B cell (primary cell): Measurements from ENCODE around the gene RNF152. TPM values are rescaled to one million over a fixed set of nuclear protein-coding genes. Genes with fewer than 3 reads are reported as not detected.

Source experiments
- ATAC-seq: fragments of 200-7000 bp; cut with Tn5 transposase; one replicate; pipeline ENCODE4 v1.10.0; 2021; ENCODE audit warnings: low read depth, mild to moderate bottlenecking, moderate number of reproducible peaks, moderate library complexity
- CTCF ChIA-PET: fragments of 350-600 bp; sonication (Branson Sonifier 250); formaldehyde crosslinking; loops from one replicate; lab custom pipeline; 2021; ENCODE audit warnings: antibody characterized with exemption, inconsistent platforms; lab: Charles Lee
- POLR2A ChIA-PET: fragments of 350-600 bp; sonication (Branson Sonifier 250); formaldehyde crosslinking; loops from one replicate; lab custom pipeline; 2021; ENCODE audit warnings: antibody characterized with exemption; lab: Charles Lee
- DNase-seq: peaks from one replicate; pipeline ENCODE4 v3.0.0; 2013
- H2AFZ ChIP-seq: 2 replicates; pipeline ENCODE4 v1.6.1; 2012; ENCODE audit warnings: mild to moderate bottlenecking, low read depth, low read length; ENCODE audit not compliant: insufficient read depth, poor library complexity, severe bottlenecking
- H3K27ac ChIP-seq, 2 donors: 1 replicate in 1 of 2; 2 replicates in 1 of 2; pipeline ENCODE4 v1.5.1; 2012 to 2013; ENCODE audit warnings: low read length in 2 of 2, mild to moderate bottlenecking in 2 of 2, moderate library complexity in 1 of 2
- H3K27me3 ChIP-seq, 4 experiments: fragments of 200-600 bp in 1 of 4; sonication (generic) in 1 of 4; replicated peaks in 1 of 4; 1 replicate in 2 of 4; 2 replicates in 2 of 4; pipeline versions ENCODE4 v1.6.1 to v1.7.0; 2013 to 2016; ENCODE audit warnings: low read length in 3 of 4, mild to moderate bottlenecking in 2 of 4, mixed read lengths in 1 of 4, moderate library complexity in 1 of 4; ENCODE audit not compliant: insufficient read depth in 4 of 4, control insufficient read depth in 3 of 4; ENCODE audit errors: control extremely low read depth in 1 of 4
- H3K36me3 ChIP-seq, 2 experiments: replicated peaks in 1 of 2; 1 replicate in 1 of 2; 2 replicates in 1 of 2; pipeline versions ENCODE4 v1.6.1 to v1.7.1; 2013; ENCODE audit warnings: low read length in 1 of 2; ENCODE audit not compliant: insufficient read depth in 2 of 2, control insufficient read depth in 1 of 2; ENCODE audit errors: control extremely low read depth in 1 of 2, extremely low read depth in 1 of 2
- H3K4me1 ChIP-seq, 2 donors: fragments of 200-600 bp in 1 of 2; sonication (generic) in 1 of 2; 1 replicate in 1 of 2; 2 replicates in 1 of 2; pipeline versions ENCODE4 v1.5.1 to v1.6.1; 2013 to 2017; ENCODE audit warnings: low read length in 2 of 2; ENCODE audit not compliant: control insufficient read depth in 2 of 2, insufficient read depth in 2 of 2
- H3K4me2 ChIP-seq: replicated peaks from 2 replicates; pipeline ENCODE3; 2012; ENCODE audit warnings: mild to moderate bottlenecking, low read depth, low read length; ENCODE audit not compliant: poor library complexity, severe bottlenecking
- H3K4me3 ChIP-seq, 5 experiments: fragments of 200-600 bp in 1 of 5; sonication (generic) in 1 of 5; 1 replicate in 3 of 5; 2 replicates in 2 of 5; pipeline versions ENCODE4 v1.5.1 to v1.7.0; 2011 to 2016; ENCODE audit warnings: low read length in 4 of 5, mild to moderate bottlenecking in 4 of 5, low read depth in 2 of 5, control low read depth in 1 of 5, moderate library complexity in 1 of 5; ENCODE audit not compliant: insufficient read depth in 1 of 5; ENCODE audit errors: control extremely low read depth in 1 of 5, extremely low read depth in 1 of 5
- H3K79me2 ChIP-seq: fragments of 200-600 bp; sonication (generic); one replicate; pipeline ENCODE4 v1.6.0; 2016; ENCODE audit warnings: low read length; ENCODE audit not compliant: control insufficient read depth, insufficient read depth
- H3K9ac ChIP-seq: fragments of 200-600 bp; sonication (generic); 2 replicates; pipeline ENCODE4 v1.6.1; 2017; ENCODE audit warnings: mild to moderate bottlenecking, low read length, moderate library complexity
- H3K9me3 ChIP-seq, 3 donors: one replicate each; pipeline versions ENCODE4 v1.6.1 to v1.7.1; 2013; ENCODE audit warnings: low read length in 2 of 3; ENCODE audit not compliant: control insufficient read depth in 2 of 3, insufficient read depth in 1 of 3; ENCODE audit errors: control extremely low read depth in 1 of 3
- H4K20me1 ChIP-seq: 2 replicates; pipeline ENCODE4 v1.6.0; 2012; ENCODE audit warnings: mild to moderate bottlenecking, low read length; ENCODE audit not compliant: insufficient read depth, control insufficient read depth, poor library complexity, severe bottlenecking
- H3K27ac Mint-ChIP-seq: one replicate; pipeline ENCODE4 v1.8.0; 2021; ENCODE audit warnings: mixed read lengths
- H3K27me3 Mint-ChIP-seq: one replicate; pipeline ENCODE4 v1.8.0; 2021; ENCODE audit warnings: mixed read lengths
- H3K4me1 Mint-ChIP-seq: one replicate; pipeline ENCODE4 v1.8.0; 2021; ENCODE audit warnings: mixed read lengths
- H3K4me3 Mint-ChIP-seq: one replicate; pipeline ENCODE4 v1.8.0; 2021; ENCODE audit warnings: mixed read lengths
- H3K9me3 Mint-ChIP-seq: one replicate; pipeline ENCODE4 v1.8.0; 2022; ENCODE audit warnings: mixed read lengths; ENCODE audit not compliant: insufficient read depth
- EZH2 ChIP-seq: IDR thresholded peaks from 2 replicates; pipeline ENCODE4 v1.6.1; 2012; ENCODE audit warnings: borderline replicate concordance, low read depth, mild to moderate bottlenecking, moderate library complexity, low read length; ENCODE audit not compliant: insufficient read depth, poor library complexity, severe bottlenecking
- WGBS: methylation state at CpG from one replicate; pipeline ENCODE4 v1.1.5; 2013; ENCODE audit warnings: missing lambda C conversion rate; ENCODE audit not compliant: insufficient coverage; 5-methylcytosine and 5-hydroxymethylcytosine counted together
- intact Hi-C: fragments of 100-400 bp; cut with micrococcal nuclease; formaldehyde crosslinking; loops from one replicate; pipeline ENCODE4 v1.10.0; 2022
- polyA plus RNA-seq: library from polyadenylated mRNA; depleted of rRNA; stranded (reverse); fragments of >200 nt; gene quantifications from 2 replicates; pipeline ENCODE4 v1.2.3, GENCODE V29; 2012
- total RNA-seq, 2 donors: library from RNA; stranded (reverse); fragments of 120-200 nt in 1 of 2; gene quantifications; 1 replicate in 1 of 2; 2 replicates in 1 of 2; pipeline versions ENCODE4 v1.2.3 to v1.2.4, GENCODE V29; 2013 to 2022
- TF ChIP-seq, protein P1 (sequence below): fragments of 200-600 bp; IDR thresholded peaks from one replicate; pipeline ENCODE4 v1.8.0; 2022; ENCODE audit warnings: antibody characterized with exemption, mild to moderate bottlenecking

RNF152 gene
- total and polyA plus RNA-seq, 2 donors (not counting 1 experiment from before 2014, with no cell fraction given): 0.49 TPM; not detected in 1

DNA sequence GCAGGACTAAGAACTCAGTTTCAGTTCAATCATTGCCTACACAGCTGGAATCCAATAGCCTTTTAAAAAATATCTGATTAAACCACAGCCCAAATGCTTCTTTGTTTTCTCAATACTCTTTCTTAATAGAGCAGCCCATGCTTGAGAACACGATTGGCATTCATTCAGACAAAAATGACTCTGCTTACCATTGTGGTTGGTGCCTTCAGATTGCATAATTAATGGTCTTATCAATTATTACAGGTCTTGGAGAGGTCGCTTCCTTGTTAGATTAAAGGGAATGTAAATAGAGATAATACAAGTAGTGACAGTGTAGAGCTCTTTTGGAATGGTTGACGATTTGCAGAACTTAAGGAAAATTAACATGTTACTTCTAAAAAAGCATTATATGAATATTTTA, 107.2 kb downstream of the RNF152 start:
- H3K27ac Mint-ChIP-seq: no peak overlapping the region
- TF ChIP-seq EZH2: no peak
- TF ChIP-seq, protein P1, sequence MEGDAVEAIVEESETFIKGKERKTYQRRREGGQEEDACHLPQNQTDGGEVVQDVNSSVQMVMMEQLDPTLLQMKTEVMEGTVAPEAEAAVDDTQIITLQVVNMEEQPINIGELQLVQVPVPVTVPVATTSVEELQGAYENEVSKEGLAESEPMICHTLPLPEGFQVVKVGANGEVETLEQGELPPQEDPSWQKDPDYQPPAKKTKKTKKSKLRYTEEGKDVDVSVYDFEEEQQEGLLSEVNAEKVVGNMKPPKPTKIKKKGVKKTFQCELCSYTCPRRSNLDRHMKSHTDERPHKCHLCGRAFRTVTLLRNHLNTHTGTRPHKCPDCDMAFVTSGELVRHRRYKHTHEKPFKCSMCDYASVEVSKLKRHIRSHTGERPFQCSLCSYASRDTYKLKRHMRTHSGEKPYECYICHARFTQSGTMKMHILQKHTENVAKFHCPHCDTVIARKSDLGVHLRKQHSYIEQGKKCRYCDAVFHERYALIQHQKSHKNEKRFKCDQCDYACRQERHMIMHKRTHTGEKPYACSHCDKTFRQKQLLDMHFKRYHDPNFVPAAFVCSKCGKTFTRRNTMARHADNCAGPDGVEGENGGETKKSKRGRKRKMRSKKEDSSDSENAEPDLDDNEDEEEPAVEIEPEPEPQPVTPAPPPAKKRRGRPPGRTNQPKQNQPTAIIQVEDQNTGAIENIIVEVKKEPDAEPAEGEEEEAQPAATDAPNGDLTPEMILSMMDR: no peak
- POLR2A ChIA-PET: no interaction called here
- Histone ChIP-seq H3K79me2 (no peaks in the 10 kb centered on the region), H3K9ac (no peak overlapping the region), H3K27me3 (no peaks in the 10 kb centered on the region), H2AFZ (no peak overlapping the region), H3K4me3 (no peak overlapping the region), H3K9me3 (no peaks in the 10 kb centered on the region), H3K4me1 (no peaks in the 10 kb centered on the region), H3K36me3 (no peaks in the 10 kb centered on the region), H3K27ac (no peak overlapping the region), H3K4me2 (no peak overlapping the region), H4K20me1 (no peaks in the 10 kb centered on the region)
- no peak overlapping the region for H3K4me3 Mint-ChIP-seq
- intact Hi-C loops: no loop called here
- DNase-seq (no peak), ATAC-seq (no peak)
- CTCF ChIA-PET: no interaction called here
- H3K9me3 Mint-ChIP-seq: peaks cover 7% of the 10 kb centered on the region
- no CpG with 5 or more reads among the region's 3 CpGs for WGBS
- peaks cover 5% of the 10 kb centered on the region for H3K27me3 Mint-ChIP-seq
- H3K4me1 Mint-ChIP-seq: no peaks in the 10 kb centered on the region

- Histone ChIP-seq H3K4me1 (no peaks in the 10 kb centered on the region), H3K27me3 (no peaks in the 10 kb centered on the region), H3K4me3 (no peak overlapping the region), H2AFZ (no peak overlapping the region), H4K20me1 (no peaks in the 10 kb centered on the region), H3K36me3 (no peaks in the 10 kb centered on the region), H3K9ac (no peak overlapping the region), H3K4me2 (no peak overlapping the region), H3K27ac (no peak overlapping the region), H3K79me2 (no peaks in the 10 kb centered on the region), H3K9me3 (no peaks in the 10 kb centered on the region)
- DNase-seq (no peak), ATAC-seq (no peak)
- no peak overlapping the region for H3K4me3 Mint-ChIP-seq
- ChIA-PET POLR2A (no interaction called here), CTCF (no interaction called here)
- intact Hi-C loops: no loop called here
- H3K27me3 Mint-ChIP-seq: peaks cover 5% of the 10 kb centered on the region
- TF ChIP-seq, protein P1: no peak
- TF ChIP-seq EZH2: no peak
- H3K9me3 Mint-ChIP-seq: peaks cover 7% of the 10 kb centered on the region
- WGBS: no CpG with 5 or more reads among the region's 2 CpGs
- no peaks in the 10 kb centered on the region for H3K4me1 Mint-ChIP-seq
- H3K27ac Mint-ChIP-seq: no peak overlapping the region
These were observed 108.0 kb downstream of the RNF152 start for GRCh38 chr18:61784834-61785233.
